Fibroblast of peridontal ligament (primary cell): Measurements from ENCODE around the gene ITPKC.
"Not testable (repeated sequence)": the region's sequence is repeated elsewhere in the genome, so short reads cannot be mapped to it uniquely, and the experiment has no call there.

Experiments
- DNase-seq: peaks from one replicate; pipeline ENCODE4 v3.0.0-alpha.2; 2010; ENCODE audit errors: extremely low read depth

ITPKC gene

DNA sequence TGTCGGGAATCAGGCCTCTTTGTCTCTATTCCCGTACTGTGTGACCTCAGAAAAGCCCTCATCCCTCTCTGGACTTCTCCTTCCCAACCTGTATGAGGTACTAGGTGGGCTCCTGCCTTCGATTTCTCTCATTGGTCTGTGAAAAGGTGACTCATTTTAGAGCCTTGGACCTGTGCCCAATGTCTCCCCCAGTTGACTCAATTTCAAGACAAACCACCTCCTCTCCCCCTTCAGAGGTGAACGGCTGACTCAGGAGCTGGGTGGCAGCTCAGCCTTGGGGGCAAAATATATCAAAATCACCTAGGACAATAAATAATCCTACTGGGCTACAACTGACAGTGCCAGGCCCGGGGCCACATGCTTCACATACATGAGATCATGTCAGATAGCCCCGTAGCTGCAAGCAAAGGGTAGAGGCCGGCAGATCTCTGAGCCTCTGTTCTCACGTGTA is 856 bp upstream of the ITPKC start:
- DNase-seq: no peak

DNA sequence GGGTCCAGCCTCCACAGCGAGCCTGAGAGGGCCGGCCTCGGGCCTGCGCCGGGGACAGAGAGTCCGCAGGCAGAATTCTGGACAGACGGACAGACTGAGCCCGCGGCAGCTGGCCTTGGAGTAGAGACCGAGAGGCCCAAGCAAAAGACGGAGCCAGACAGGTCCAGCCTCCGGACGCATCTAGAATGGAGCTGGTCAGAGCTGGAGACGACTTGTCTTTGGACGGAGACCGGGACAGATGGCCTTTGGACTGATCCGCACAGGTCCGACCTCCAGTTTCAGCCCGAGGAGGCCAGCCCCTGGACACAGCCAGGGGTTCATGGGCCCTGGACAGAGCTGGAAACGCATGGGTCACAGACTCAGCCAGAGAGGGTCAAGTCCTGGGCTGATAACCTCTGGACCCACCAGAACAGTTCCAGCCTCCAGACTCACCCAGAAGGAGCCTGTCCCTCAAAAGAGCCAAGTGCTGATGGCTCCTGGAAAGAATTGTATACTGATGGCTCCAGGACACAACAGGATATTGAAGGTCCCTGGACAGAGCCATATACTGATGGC is 490 bp downstream of the ITPKC start:
- peak; percentile 38 for DNase-seq

DNA sequence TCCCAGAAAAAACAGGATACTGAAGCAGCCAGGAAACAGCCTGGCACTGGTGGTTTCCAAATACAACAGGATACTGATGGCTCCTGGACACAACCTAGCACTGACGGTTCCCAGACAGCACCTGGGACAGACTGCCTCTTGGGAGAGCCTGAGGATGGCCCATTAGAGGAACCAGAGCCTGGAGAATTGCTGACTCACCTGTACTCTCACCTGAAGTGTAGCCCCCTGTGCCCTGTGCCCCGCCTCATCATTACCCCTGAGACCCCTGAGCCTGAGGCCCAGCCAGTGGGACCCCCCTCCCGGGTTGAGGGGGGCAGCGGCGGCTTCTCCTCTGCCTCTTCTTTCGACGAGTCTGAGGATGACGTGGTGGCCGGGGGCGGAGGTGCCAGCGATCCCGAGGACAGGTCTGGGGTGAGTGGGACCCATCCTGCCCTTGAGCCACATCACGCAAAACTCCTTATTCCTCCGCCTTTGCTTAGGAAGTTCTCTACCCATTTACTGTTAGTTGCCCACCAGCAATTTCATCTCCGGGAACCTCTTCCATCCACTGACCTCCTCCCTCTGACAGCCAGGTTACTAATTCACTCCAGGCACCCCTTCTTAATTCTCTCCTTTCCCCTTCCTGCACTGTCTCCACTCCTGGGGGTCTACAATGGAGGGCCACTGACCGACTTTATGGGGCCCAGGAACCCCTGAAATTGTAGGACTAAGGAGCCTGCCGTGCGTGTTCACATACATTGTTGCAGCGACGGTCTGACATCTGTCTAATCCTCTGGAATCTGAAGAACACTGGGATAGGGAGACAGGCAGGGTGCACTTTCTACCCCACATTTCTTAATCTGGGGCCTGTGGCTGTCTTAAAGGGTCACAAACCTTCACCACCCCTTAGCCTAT is 1.2 kb downstream of the ITPKC start:
- DNase-seq: peak; percentile 15

DNA sequence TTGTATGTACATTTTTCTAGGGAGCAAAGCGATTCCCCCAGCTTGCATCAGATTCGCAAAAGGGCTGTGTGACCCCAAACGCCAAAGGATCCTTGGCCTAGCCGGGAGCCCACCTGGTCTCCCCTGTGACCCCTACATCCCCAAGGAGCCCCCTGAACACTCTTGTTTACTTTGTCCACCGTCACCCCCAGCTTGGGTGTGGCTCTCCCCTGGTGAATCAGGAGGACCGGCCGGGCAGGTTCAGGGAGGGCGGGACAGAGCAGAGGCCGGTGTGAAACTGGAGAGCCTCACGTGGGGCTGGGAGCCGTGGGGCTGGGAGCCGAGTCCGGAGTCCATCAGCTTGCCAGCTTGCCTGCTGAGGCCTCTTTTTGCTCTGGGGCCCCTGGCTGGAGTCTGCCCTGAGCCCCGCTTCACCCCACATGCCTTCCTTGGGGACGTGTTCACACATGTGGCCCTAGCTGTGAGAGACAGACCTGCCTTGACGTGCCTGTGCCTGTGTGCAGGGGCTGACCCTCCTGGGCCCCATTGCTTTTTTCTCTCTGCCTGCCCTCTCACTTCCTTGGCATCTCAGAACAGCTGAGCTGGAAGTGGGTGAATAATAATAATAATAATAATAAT is 2.0 kb downstream of the ITPKC start:
- DNase-seq: peak; percentile 23

DNA sequence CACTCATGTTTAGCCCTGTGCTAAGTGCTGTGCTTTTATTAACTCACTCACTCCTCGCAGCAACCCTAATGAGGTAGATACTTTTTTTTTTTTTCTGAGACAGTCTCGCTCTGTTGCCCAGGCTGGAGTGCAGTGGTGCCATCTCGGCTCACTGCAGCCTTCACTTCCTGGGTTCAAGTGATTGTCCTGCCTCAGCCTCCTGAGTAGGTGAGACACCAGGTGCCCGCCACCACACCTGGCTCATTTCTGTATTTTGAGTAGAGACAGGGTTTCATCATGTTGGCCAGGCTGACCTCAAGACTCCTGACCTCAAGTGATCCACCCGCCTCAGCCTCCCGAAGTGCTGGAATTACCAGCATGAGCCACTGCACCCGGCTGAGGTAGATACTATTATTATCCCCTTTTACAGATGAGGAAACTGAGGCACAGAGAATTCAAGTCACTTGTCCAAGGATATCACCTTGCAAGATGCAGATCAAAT is 2.5 kb downstream of the ITPKC start:
- DNase-seq: no peak

DNA sequence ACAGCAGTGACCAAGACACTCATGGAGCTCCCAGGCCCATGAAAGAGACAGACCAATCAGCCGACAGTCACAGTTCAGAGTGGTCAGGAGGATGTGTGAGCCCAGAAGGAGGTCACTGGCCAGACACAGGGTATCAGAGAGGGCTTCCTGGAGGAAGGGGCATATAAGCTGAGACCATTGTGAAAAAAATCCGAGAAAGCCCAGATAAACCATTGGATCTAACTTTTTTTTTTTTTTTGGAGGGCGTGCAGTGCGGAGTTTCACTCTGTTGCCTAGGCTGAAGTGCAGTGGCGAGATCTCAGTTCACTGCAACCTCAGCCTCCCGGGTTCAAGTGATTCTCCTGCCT is 4.2 kb downstream of the ITPKC start:
- no peak for DNase-seq

DNA sequence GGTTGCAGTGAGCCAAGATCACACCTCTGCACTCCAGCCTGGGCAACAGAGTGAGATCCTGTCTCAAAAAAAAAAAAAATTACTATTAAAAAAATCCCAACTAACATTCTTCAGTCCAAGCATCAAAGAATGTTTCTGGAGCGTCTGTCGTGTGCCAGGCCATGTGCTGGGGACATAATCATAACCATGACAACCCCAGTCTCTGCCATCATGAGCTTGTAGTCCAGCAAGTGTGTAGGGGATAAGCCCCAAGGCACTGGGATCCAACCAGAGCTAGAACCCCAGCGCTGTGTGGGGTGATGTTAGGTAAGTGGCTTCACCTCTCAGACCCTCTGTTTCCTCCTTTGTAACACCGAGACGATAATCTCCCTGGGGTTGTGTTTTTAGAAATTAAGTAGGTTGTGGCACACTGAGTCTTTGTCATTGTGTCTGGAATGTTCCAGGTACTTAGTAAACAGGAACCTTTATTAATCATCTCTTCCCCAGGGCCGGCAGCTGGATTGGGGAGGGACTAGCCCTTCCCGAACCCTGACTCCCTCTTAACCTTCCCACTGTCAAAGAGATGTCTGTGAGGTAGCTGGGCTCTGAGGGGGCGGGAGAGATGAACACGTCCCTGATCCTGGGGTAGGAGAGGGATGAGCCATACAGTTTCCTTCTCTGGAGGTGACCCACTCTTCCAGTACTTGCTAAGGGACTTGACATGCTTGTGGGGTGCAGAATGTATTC is 5.2 kb downstream of the ITPKC start:
- DNase-seq: no peak

DNA sequence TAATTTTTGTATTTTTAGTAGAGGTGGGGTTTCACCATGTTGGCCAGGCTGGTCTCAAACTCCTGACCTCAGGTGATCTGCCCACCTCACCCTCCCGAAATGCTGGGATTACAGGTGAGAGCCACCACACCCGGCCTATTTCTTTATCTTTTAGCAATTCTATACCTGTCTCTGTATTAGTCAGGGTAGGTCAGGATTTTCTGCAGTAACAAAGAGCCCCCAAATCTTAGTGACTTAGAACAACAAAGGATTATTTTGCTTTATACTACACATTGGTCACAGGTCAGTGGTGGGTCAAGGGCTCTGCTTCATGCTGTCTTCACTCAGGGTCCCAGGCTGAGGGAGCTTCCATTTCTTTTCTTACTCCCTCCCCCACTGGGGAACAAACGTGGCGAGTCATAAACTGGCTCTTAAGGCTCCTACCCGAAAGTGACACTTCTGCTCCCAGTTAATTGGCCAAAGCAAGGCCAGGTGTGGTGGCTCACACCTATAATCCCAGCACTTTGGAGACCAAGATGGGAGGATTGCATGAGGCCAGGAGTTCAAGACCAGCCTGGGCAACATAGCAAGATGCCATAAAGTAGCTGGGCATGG is 6.8 kb downstream of the ITPKC start:
- no peak for DNase-seq

DNA sequence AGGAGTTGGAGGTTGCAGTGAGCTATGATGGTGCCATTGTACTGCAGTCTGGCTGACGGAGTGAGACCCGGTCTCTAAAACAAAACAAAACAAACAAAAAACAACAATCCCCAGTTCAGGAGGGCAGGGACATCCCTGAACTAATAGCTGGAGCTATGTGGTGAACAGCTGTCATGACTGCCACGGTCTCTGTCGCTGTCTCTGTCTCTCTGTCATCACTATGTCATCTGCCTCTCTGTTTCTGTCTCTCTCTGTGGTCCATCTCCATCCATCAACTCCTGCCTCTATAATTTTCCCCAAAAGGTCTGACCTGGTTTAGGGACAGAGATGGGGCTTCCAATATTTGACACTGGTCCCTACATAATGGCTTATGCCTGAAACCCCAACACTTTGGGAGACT is 7.4 kb downstream of the ITPKC start:
- no peak for DNase-seq

DNA sequence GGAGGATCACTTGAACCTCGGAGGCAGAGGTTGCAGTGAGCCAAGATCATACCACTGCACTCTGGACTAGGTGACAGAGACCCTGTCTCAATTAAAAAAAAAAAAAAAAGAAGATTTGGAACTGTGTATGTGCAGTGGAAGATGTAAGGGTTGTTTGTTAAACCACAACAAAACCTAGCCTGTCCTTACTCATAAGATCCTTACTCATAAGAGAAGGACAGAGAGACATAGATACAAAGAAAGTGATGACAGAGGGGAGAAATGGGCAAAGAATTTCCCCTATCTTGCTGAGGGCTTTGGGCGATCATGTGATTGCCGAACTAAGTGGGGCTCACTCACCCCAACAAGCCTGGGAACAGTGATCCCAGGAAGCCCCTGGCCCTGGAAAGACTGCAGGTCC is 7.9 kb downstream of the ITPKC start:
- no peak for DNase-seq

DNA sequence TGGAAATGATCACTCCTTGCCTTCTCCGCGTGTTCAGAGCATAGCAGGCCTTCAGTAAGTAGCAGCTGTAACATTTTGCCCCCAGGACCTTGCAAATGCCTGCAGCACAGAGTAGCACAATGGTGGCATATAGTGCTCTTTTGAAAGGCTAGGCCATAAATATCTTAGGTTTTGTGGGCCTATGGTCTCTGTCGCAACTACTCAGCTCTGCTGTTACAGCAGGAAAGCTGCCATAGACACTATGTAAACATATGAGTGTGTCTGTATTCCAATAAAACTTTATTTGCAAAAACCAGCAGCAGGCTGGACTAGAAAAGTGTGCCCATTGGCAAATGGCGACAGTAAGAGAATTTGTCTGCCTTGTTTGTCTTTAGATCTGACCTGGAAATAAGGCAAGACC is 9.4 kb downstream of the ITPKC start:
- DNase-seq: no peak

DNA sequence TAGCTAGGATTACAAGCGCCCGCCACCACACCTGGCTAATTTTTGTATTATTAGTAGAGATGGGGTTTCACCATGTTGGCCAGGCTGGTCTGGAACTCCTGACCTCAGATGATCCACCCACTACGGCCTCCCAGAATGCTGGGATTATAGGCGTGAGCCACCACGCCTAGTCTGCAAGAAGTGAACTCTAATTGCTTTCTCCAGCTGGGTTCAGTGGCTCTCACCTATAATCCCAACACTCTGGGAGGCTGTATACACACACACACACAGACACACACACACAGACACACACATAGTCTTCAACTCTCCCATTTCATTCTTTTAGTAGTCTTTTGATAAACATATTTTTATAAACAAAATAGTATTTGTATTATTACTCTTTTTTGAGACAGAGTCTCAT is 13.2 kb downstream of the ITPKC start:
- DNase-seq: not testable (repeated sequence)

DNA sequence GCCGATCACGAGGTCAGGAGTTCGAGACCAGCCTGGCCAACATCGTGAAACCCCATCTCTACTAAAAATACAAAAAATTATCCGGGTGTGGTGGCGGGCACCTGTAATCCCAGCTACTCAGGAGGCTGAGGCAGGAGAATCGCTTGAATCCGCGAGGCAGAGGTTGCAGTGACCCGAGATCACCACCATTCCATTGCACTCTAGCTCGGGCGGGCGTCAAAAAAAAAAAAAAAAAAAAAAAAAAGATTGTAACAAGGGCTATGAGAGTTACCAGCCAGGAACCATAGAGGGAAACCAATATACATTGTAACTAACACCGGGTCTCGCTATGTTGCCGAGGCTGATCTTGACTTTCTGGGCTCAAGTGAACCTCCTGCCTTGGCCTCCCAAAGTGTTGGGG is 15.4 kb downstream of the ITPKC start:
- not testable (repeated sequence) for DNase-seq

DNA sequence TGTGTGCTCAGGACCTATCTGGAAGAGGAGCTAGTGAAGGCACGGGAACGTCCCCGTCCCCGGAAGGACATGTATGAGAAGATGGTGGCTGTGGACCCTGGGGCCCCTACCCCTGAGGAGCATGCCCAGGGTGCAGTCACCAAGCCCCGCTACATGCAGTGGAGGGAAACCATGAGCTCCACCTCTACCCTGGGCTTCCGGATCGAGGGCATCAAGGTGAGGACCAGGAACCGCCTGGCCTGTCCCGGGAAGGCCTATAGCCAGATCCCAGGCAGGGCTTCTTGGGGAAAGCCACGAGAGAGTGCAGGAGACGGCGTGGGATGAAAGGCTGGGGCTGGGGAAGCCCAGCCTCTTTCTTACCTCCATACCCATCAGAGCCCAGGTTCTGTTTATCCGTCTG is 16.2 kb downstream of the ITPKC start:
- DNase-seq: no peak

DNA sequence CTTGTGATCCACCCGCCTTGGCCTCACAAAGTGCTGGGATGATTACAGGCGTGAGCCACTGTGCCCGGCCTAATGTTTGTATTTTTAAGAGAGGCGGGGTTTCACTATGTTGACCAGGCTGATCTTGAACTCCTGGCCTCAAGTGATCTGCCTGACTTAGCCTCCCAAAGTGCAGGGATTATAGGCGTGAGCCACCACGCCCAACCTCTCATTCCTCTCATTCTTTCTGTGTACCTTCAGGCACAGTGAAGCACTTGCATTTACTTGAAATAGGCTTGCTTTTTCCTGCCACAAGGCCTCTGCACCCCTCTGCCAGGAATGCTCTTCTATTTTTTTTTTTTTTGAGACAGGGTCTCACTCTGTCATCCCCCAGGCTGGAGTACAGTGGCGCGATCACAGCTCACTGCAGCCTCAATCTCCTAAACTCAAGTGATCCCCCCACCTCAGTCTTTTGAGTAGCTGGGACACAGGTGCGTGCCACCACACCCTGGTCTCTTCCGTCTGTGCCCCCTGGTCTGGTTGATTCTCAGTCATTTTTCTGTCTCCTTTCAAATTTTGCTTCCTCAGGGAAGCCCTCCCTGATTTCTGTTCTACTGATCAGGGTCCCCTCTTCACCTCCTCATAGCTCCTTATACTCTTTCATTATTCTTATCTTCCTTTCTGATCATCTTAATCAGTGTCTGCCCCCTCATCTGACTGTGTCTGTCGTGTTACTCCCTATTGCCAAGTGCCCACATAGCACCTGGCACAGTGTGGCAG is 18.3 kb downstream of the ITPKC start:
- DNase-seq: no peak

DNA sequence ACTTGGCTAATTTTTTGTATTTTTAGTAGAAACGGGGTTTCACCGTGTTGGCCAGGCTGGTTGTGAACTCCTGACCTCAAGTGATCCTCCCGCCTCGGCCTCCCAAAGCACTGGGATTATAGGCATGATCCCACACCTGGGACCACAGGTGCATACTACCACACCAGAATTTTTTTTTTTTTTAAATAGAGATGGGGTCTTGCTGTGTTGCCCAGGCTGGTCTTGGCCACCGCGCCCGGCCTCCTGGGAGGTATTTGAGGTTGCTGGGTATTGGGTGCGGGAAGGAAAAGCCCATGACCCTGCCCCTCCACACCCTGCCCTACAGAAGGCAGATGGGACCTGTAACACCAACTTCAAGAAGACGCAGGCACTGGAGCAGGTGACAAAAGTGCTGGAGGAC is 19.7 kb downstream of the ITPKC start:
- no peak for DNase-seq

DNA sequence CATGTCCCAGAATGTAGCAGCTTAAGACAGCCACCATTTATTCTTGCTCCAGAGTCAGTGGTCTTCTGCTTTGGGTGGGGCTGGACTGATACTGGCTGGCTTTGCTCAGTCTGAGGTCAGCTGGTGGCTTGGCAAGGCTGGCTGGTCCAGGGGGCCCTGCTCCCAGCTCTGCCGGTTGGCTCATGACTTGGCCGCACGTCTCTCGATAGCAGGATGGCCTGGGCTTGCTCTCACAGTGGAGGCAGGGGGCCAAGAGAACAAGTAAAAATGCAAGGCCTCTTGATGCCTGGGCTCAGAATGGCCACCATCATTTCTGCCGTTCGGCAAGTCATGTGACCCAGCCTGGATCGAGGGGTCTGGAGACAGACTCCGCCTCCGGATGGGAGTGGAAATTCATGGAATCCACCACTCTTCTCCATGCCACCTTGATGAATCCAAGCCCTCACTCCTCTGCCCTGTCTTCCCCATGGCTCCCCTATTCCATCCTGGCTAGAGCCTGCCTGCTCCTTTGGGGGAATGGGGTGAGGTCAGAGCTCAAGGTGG is 20.3 kb downstream of the ITPKC start:
- DNase-seq: no peak

DNA sequence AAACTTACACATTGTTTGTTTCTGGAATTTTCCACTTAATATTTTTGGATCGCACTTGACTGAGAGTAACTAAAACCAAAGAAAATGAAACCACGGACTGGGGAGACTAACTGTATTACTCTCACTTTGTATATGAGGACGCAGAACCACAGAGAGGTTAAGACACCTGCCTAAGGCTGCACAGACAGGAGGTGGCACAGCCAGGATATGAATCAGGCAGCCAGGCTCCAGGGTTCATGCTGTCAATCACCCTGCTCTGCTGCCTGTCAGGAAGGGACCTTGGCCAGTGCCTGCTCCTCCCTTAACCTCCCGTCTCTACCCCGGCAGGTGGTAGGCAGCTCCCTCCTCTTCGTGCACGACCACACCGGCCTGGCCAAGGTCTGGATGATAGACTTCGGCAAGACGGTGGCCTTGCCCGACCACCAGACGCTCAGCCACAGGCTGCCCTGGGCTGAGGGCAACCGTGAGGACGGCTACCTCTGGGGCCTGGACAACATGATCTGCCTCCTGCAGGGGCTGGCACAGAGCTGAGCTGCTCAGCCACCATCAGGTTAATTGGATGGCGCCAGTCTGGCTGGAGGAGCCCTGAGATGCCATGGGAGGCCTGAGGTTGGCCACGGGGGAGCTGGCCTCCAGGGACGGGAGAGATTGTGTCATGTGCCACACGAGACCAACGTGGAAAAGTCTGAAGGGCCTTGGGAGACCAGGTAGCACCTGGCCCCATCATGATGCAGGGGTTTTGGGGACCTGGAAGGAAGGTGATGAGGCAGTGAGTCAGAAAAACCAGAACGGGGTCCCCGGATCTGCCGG is 22.3 kb downstream of the ITPKC start:
- DNase-seq: no peak

DNA sequence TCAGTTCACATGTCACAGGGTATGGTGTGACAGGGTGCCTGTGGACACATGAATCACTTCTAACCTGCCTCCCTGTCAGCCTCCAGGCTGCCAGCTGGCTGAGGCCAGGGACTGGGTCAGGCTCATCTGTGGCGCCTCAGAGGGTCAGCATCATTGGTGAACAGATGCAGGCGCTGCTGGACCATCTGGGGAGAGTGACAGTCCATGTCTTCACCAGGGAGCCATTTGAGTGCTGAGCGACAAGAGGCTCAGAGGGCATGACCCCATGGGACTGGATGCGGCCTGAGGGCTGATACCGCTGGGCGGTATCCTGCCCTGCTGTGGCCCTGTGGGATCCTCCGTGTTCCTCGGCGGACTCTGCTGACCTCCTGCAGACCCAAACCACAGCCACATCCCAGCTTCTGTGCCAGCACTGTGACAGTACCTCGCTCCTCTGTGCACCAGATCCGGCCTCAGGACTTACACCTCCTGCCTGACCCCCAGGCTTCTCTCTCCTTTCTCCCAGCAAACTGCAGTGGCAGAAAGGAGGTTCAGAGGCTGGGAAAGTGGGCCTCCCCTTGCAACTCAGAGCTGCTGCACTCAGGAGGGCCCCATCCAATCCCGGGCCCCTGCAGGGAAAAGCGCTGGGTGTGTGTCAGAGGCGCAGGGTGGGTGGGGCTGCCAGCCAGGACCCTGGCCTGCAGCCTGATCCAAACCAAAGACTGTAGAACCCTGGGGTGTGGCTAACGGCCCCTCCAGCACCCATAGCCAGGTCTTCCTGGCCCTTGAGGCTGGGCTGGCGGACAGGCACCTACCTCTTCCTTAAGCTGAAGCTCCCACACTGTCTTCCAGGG is 23.2 kb downstream of the ITPKC start:
- DNase-seq: no peak
